H1 (cell line): ENCODE measurements around the gene ADARB2. TPM values are rescaled to one million over a fixed set of nuclear protein-coding genes. Genes with fewer than 3 reads are reported as not detected.

ENCODE experiments used
- CTCF ChIA-PET: fragments of 300-600 bp; sonication (Branson Sonifier 250); formaldehyde crosslinking; loops from one replicate; lab custom pipeline; 2021; ENCODE audit not compliant: partially characterized antibody; lab: Charles Lee
- POLR2A ChIA-PET: fragments of 300-600 bp; sonication (Branson Sonifier 250); formaldehyde crosslinking; loops from one replicate; lab custom pipeline; 2021; ENCODE audit warnings: inconsistent platforms; ENCODE audit not compliant: partially characterized antibody; lab: Charles Lee
- DNase-seq, 2 experiments: peaks; one replicate each; pipeline versions ENCODE4 v3.0.0 to v3.0.0-alpha.2; 2010 to 2022; ENCODE audit warnings: low spot score in 2 of 2, low read depth in 1 of 2, mixed read lengths in 1 of 2
- FAIRE-seq: peaks from 2 replicates; lab custom pipeline; 2011; peaks lifted over from hg19 to GRCh38; lab: Jason Lieb, UNC
- H2AFZ ChIP-seq: 2 replicates; pipeline ENCODE4 v1.8.1; 2012; ENCODE audit warnings: low read length, inconsistent platforms
- H2AK5ac ChIP-seq: 2 replicates; pipeline ENCODE4 v1.6.1; 2013; ENCODE audit warnings: low read depth, low read length
- H2BK120ac ChIP-seq: replicated peaks from 2 replicates; pipeline ENCODE3; 2013; ENCODE audit warnings: low read depth, low read length, inconsistent platforms
- H2BK12ac ChIP-seq: 2 replicates; pipeline ENCODE4 v1.6.1; 2013; ENCODE audit warnings: low read depth, low read length
- H2BK15ac ChIP-seq: 2 replicates; pipeline ENCODE4 v1.6.1; 2013; ENCODE audit warnings: low read length
- H2BK20ac ChIP-seq: 2 replicates; pipeline ENCODE4 v1.6.1; 2013; ENCODE audit warnings: low read length
- H2BK5ac ChIP-seq: 2 replicates; pipeline ENCODE4 v1.6.1; 2013; ENCODE audit warnings: low read depth, low read length
- H3K14ac ChIP-seq: 2 replicates; pipeline ENCODE4 v1.6.1; 2013; ENCODE audit warnings: inconsistent platforms; ENCODE audit not compliant: insufficient read length
- H3K18ac ChIP-seq: 2 replicates; pipeline ENCODE4 v1.6.1; 2013; ENCODE audit warnings: low read length; ENCODE audit errors: extremely low read depth
- H3K23ac ChIP-seq: 2 replicates; pipeline ENCODE4 v1.6.1; 2013; ENCODE audit warnings: inconsistent platforms; ENCODE audit not compliant: insufficient read length
- H3K23me2 ChIP-seq: 2 replicates; pipeline ENCODE4 v1.6.1; 2013; ENCODE audit warnings: low read depth, low read length
- H3K27ac ChIP-seq: 2 replicates; pipeline ENCODE4 v1.6.1; 2011; ENCODE audit warnings: low read depth, low read length, inconsistent platforms
- H3K27me3 ChIP-seq, 4 experiments: replicated peaks in 1 of 4; 1 replicate in 1 of 4; 2 replicates in 3 of 4; pipeline versions ENCODE4 v1.6.1 to v1.8.1; 2011 to 2013; ENCODE audit warnings: low read length in 3 of 4, mild to moderate bottlenecking in 3 of 4, inconsistent platforms in 2 of 4, mixed read lengths in 2 of 4, moderate library complexity in 1 of 4; ENCODE audit not compliant: control insufficient read depth in 3 of 4, insufficient read depth in 3 of 4; ENCODE audit errors: extremely low read depth in 1 of 4
- H3K36me3 ChIP-seq, 4 experiments: 2 replicates each; pipeline versions ENCODE4 v1.6.1 to v1.8.1; 2011 to 2013; ENCODE audit warnings: mild to moderate bottlenecking in 4 of 4, low read length in 3 of 4, moderate library complexity in 2 of 4, control low read depth in 1 of 4, inconsistent platforms in 1 of 4; ENCODE audit not compliant: insufficient read depth in 4 of 4, control insufficient read depth in 2 of 4
- H3K4ac ChIP-seq: replicated peaks from 2 replicates; pipeline ENCODE3; 2013; ENCODE audit warnings: low read length, low read depth, mixed read lengths, inconsistent platforms; ENCODE audit not compliant: insufficient read length
- H3K4me1 ChIP-seq, 4 experiments: replicated peaks in 1 of 4; 1 replicate in 1 of 4; 2 replicates in 3 of 4; pipeline versions ENCODE4 v1.6.1 to v1.8.1; 2011 to 2013; ENCODE audit warnings: low read length in 3 of 4, inconsistent platforms in 2 of 4, mixed read lengths in 1 of 4; ENCODE audit not compliant: insufficient read depth in 4 of 4, control insufficient read depth in 3 of 4
- H3K4me2 ChIP-seq, 2 experiments: 2 replicates each; pipeline versions ENCODE4 v1.6.1 to v1.8.1; 2011 to 2013; ENCODE audit warnings: low read depth in 2 of 2, low read length in 2 of 2, control low read depth in 1 of 2, inconsistent platforms in 1 of 2, mild to moderate bottlenecking in 1 of 2; ENCODE audit not compliant: insufficient read depth in 1 of 2
- H3K4me3 ChIP-seq, 4 experiments: fragments of 200-600, 300-600 bp in 1 of 4; sonication (generic), shearing (Covaris generic), sonication (Bioruptor Twin) in 1 of 4; 2 replicates each; pipeline versions ENCODE4 v1.5.1 to v1.8.1; 2011 to 2016; ENCODE audit warnings: low read length in 4 of 4, low read depth in 3 of 4, control low read depth in 2 of 4, inconsistent platforms in 2 of 4, mild to moderate bottlenecking in 2 of 4, mixed read lengths in 1 of 4, moderate library complexity in 1 of 4; ENCODE audit not compliant: insufficient read depth in 2 of 4; ENCODE audit errors: extremely low read depth in 1 of 4
- H3K56ac ChIP-seq: replicated peaks from 2 replicates; pipeline ENCODE3; 2013; ENCODE audit warnings: low read depth, mild to moderate bottlenecking, mixed read lengths, low read length, inconsistent platforms; ENCODE audit not compliant: insufficient read length
- H3K79me1 ChIP-seq: 2 replicates; pipeline ENCODE4 v1.6.1; 2013; ENCODE audit warnings: low read depth, low read length, control low read depth
- H3K79me2 ChIP-seq, 2 experiments: 2 replicates each; pipeline versions ENCODE4 v1.6.1 to v1.8.1; 2012 to 2013; ENCODE audit warnings: low read length in 2 of 2, mild to moderate bottlenecking in 2 of 2, inconsistent platforms in 1 of 2; ENCODE audit not compliant: insufficient read depth in 2 of 2, control insufficient read depth in 1 of 2
- H3K9ac ChIP-seq, 4 experiments: replicated peaks in 1 of 4; 1 replicate in 1 of 4; 2 replicates in 3 of 4; pipeline versions ENCODE4 v1.6.1 to v1.8.1; 2011 to 2013; ENCODE audit warnings: low read depth in 3 of 4, low read length in 3 of 4, control low read depth in 2 of 4, mild to moderate bottlenecking in 2 of 4, moderate library complexity in 2 of 4, inconsistent platforms in 1 of 4; ENCODE audit errors: extremely low read depth in 1 of 4
- H3K9me3 ChIP-seq, 2 experiments: 2 replicates each; pipeline versions ENCODE4 v1.6.1 to v1.8.1; 2012 to 2013; ENCODE audit warnings: mild to moderate bottlenecking in 2 of 2, moderate library complexity in 2 of 2, control low read depth in 1 of 2, inconsistent platforms in 1 of 2, low read depth in 1 of 2, low read length in 1 of 2, mixed read lengths in 1 of 2; ENCODE audit not compliant: insufficient read depth in 2 of 2
- H4K20me1 ChIP-seq, 2 experiments: replicated peaks in 1 of 2; 2 replicates each; pipeline versions ENCODE3 to v1.8.1; 2011 to 2013; ENCODE audit warnings: inconsistent platforms in 2 of 2, low read length in 2 of 2, mild to moderate bottlenecking in 1 of 2; ENCODE audit not compliant: insufficient read depth in 2 of 2, control insufficient read depth in 1 of 2
- H4K5ac ChIP-seq: 2 replicates; pipeline ENCODE4 v1.6.1; 2013; ENCODE audit warnings: low read length, low read depth, mixed read lengths, inconsistent platforms; ENCODE audit not compliant: insufficient read length
- H4K8ac ChIP-seq: 2 replicates; pipeline ENCODE4 v1.8.0; 2013; ENCODE audit warnings: mild to moderate bottlenecking, moderate library complexity, low read length, inconsistent platforms; ENCODE audit not compliant: insufficient read depth; ENCODE audit errors: extremely low read depth
- H4K91ac ChIP-seq: replicated peaks from 2 replicates; pipeline ENCODE3; 2013; ENCODE audit warnings: low read length, mixed read lengths, inconsistent platforms; ENCODE audit not compliant: insufficient read length
- ATF2 ChIP-seq: IDR thresholded peaks from 2 replicates; pipeline ENCODE4 v1.6.1; 2012; ENCODE audit warnings: low read length, inconsistent platforms
- CBX5 ChIP-seq: fragments of 300-800, 300-1000 bp; sonication (generic); IDR thresholded peaks from 2 replicates; pipeline ENCODE4 v1.7.1; 2016; ENCODE audit warnings: antibody characterized with exemption, low read length, low read depth
- CEBPB ChIP-seq: IDR thresholded peaks from 2 replicates; pipeline ENCODE4 v1.6.1; 2012; ENCODE audit warnings: low read depth, low read length
- HDAC2 ChIP-seq, 2 experiments: fragments of 300-600 bp in 1 of 2; sonication (generic) in 1 of 2; IDR thresholded peaks; 2 replicates each; pipeline ENCODE4 v1.6.1; 2011 to 2012; ENCODE audit warnings: low read depth in 2 of 2, low read length in 2 of 2, mild to moderate bottlenecking in 2 of 2, moderate library complexity in 2 of 2, borderline replicate concordance in 1 of 2, inconsistent platforms in 1 of 2
- JUN ChIP-seq: IDR thresholded peaks from 2 replicates; pipeline ENCODE4 v1.6.1; 2011; ENCODE audit warnings: low read depth, mild to moderate bottlenecking, improper control_type of control experiment, low read length
- KDM1A ChIP-seq: fragments of 200-600, 300-600 bp; sonication (generic); IDR thresholded peaks from 2 replicates; pipeline ENCODE4 v1.7.1; 2016; ENCODE audit warnings: mild to moderate bottlenecking, low read length, borderline replicate concordance
- KDM5A ChIP-seq: fragments of 200-600 bp; IDR thresholded peaks from 2 replicates; pipeline ENCODE4 v1.7.1; 2012; ENCODE audit warnings: mild to moderate bottlenecking, low read length, inconsistent platforms, mixed read lengths
- RAD21 ChIP-seq, 2 experiments: IDR thresholded peaks in 1 of 2; conservative IDR thresholded peaks in 1 of 2; 2 replicates each; pipeline ENCODE4 v1.6.1; 2011; ENCODE audit warnings: low read depth in 2 of 2, low read length in 2 of 2, improper control_type of control experiment in 1 of 2, inconsistent platforms in 1 of 2, mild to moderate bottlenecking in 1 of 2, moderate library complexity in 1 of 2
- SP2 ChIP-seq: IDR thresholded peaks from 2 replicates; pipeline ENCODE4 v1.6.1; 2012; ENCODE audit warnings: mild to moderate bottlenecking, low read length, inconsistent platforms
- SP4 ChIP-seq: IDR thresholded peaks from 2 replicates; pipeline ENCODE4 v1.6.1; 2012; ENCODE audit warnings: low read length, inconsistent platforms
- SUZ12 ChIP-seq: fragments of 200-600 bp; sonication (generic); IDR thresholded peaks from 2 replicates; pipeline ENCODE4 v1.6.1; 2012; ENCODE audit warnings: mild to moderate bottlenecking, inconsistent platforms, low read length, moderate library complexity, mixed read lengths
- TEAD4 ChIP-seq: IDR thresholded peaks from 2 replicates; pipeline ENCODE4 v1.6.1; 2012; ENCODE audit warnings: low read depth, low read length, inconsistent platforms, mixed read lengths
- ZNF274 ChIP-seq: IDR thresholded peaks from 2 replicates; pipeline ENCODE4 v1.7.0; 2012; ENCODE audit warnings: low read length, borderline replicate concordance; ENCODE audit errors: extremely low read depth
- WGBS, 2 experiments: shearing (Covaris generic) in 1 of 2; methylation state at CpG; one replicate each; pipeline versions ENCODE4 v1.1.6 to v1.1.7; 2013 to 2015; ENCODE audit warnings: low lambda C conversion rate in 2 of 2, mixed read lengths in 2 of 2, inconsistent platforms in 1 of 2, low coverage in 1 of 2, missing lambda C conversion rate in 1 of 2; ENCODE audit not compliant: insufficient replicate concordance in 2 of 2, insufficient coverage in 1 of 2, insufficient read length in 1 of 2; ENCODE audit errors: extremely low coverage in 1 of 2, missing lambda C conversion rate in 1 of 2; 5-methylcytosine and 5-hydroxymethylcytosine counted together
- polyA plus RNA-seq, 7 experiments: library from polyadenylated mRNA; depleted of rRNA in 3 of 7; stranded (reverse) in 5 of 7; unstranded in 2 of 7; fragments of >200 nt in 5 of 7; fragments of 200-250 nt in 2 of 7; gene quantifications; 1 replicate in 5 of 7; 2 replicates in 1 of 7; 4 replicates in 1 of 7; pipeline versions ENCODE4 v1.2.1 to v1.2.3, GENCODE V29; 2011 to 2013; ENCODE audit warnings: missing spikeins in 2 of 7, mixed read lengths in 2 of 7
- total RNA-seq: library from RNA; stranded (reverse); fragmentation: NEBNext Ultra II Directional; extraction: Animal tissue kit (Norgen Biotek cat#: 25700); gene quantifications from 2 replicates; pipeline ENCODE4 v1.2.1, GENCODE V29; 2021

ADARB2 gene
- total and polyA plus RNA-seq, 2 of the 8 experiments (the other 6 are each of a cell fraction or from before 2014, with no cell fraction given): 2.2 to 2.8 TPM

- Histone ChIP-seq H3K23me2 (no peaks in the 10 kb centered on the region), H2BK20ac (no peak overlapping the region), H3K14ac (no peak overlapping the region), H3K27me3 (no peaks in the 10 kb centered on the region), H3K9me3 (no peaks in the 10 kb centered on the region), H3K79me2 (no peaks in the 10 kb centered on the region), H2BK120ac (no peak overlapping the region), H3K23ac (no peak overlapping the region), H3K4ac (no peak overlapping the region), H4K5ac (no peak overlapping the region), H3K18ac (no peak overlapping the region), H3K4me3 (no peak overlapping the region), H2AK5ac (no peak overlapping the region), H2BK5ac (no peak overlapping the region), H4K8ac (no peak overlapping the region), H3K9ac (no peak overlapping the region), H3K79me1 (no peaks in the 10 kb centered on the region), H3K36me3 (no peaks in the 10 kb centered on the region), H3K27ac (no peak overlapping the region), H3K4me1 (no peaks in the 10 kb centered on the region), H4K20me1 (no peaks in the 10 kb centered on the region), H3K56ac (no peak overlapping the region), H2BK15ac (no peak overlapping the region), H4K91ac (no peak overlapping the region), H2BK12ac (no peak overlapping the region), H3K4me2 (no peak overlapping the region), H2AFZ (no peak overlapping the region)
- TF ChIP-seq ATF2: no peak
- TF ChIP-seq CBX5: no peak
- TF ChIP-seq HDAC2 (IDR thresholded peaks at IDR 0.05; ENCODE audit: borderline replicate concordance in 1 of 2, low read depth in 2 of 2, low read length in 2 of 2): no peak
- no peak for TF ChIP-seq SUZ12
- TF ChIP-seq SP2: no peak
- TF ChIP-seq KDM1A: no peak
- no peak for TF ChIP-seq RAD21 (IDR thresholded peaks at IDR 0.05 in 1 of 2, conservative IDR thresholded peaks at IDR 0.05 in 1 of 2; ENCODE audit: low read depth in 2 of 2, low read length in 2 of 2)
- TF ChIP-seq TEAD4: no peak
- TF ChIP-seq KDM5A: no peak
- TF ChIP-seq ZNF274: no peak
- TF ChIP-seq CEBPB: no peak
- TF ChIP-seq JUN: no peak
- no peak for TF ChIP-seq SP4
- DNase-seq (no peak), FAIRE-seq (no peak)
- 90% methylated on average over 9 of the region's 9 CpGs; no CpG with 5 or more reads in 1 of the 2 experiments for WGBS, 2 experiments
- ChIA-PET CTCF (interaction anchor here (1.5 kb wide), 1 partner anchor 154 kb away, joined by 5 read pairs; no protein-coding TSS in a partner anchor), POLR2A (no interaction called here)
These were observed 473.3 kb downstream of the ADARB2 start for GRCh38 chr10:1264001-1264400.
